Stimulated activated CD4-positive, alpha-beta T cell treated with anti-CD3 and anti-CD28 coated beads, Interleukin-4, amount 100 ng/mL, for 48 hours (primary cell): Measurements from ENCODE around the gene BNC2.
"Not testable (repeated sequence)": the region's sequence is repeated elsewhere in the genome, so short reads cannot be mapped to it uniquely, and the experiment has no call there.

Source experiments
- DNase-seq, 2 donors: peaks; one replicate each; pipeline ENCODE4 v3.0.0-alpha.2; 2020; ENCODE audit warnings: low read depth in 2 of 2

The BNC2 gene

DNA sequence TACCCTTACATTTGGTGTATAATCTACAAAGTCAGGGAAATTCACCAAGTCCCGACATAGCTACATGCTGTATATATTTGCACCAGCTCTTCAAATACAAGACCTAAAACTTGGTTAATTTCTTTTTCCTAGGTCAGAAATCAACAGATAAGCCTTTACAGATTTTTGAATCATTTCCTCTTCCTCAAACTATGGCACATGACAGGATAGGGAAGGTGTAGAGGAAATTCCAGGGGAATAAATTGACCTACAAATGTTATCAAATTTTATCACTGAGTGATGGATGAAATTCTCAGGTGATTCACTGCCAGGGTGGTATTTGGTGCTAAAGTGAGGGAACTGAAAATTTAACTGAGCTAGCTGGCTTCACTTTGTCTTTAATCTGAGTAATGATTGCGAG lies 360.0 kb downstream of the BNC2 start:
- DNase-seq, result no peak

DNA sequence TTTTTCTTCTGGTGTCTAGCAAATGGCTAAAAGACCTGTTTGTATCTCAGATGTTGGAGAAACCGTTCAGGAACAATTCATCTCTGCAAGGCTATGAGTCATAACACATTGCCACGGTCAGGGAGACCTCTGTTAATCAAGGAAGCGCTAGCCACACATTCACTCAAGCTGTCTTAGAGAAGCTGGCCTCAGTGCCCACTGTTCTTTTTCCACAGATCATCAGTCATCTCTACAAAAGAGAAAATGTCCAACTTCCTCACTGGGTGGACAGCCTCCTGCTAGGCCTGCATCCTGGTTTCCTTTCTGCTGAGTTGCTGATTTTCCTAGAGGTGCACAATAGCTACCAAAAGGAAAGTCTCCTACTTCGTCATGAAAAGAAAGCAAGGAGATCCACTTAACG lies 360.5 kb downstream of the BNC2 start:
- DNase-seq, result no peak

DNA sequence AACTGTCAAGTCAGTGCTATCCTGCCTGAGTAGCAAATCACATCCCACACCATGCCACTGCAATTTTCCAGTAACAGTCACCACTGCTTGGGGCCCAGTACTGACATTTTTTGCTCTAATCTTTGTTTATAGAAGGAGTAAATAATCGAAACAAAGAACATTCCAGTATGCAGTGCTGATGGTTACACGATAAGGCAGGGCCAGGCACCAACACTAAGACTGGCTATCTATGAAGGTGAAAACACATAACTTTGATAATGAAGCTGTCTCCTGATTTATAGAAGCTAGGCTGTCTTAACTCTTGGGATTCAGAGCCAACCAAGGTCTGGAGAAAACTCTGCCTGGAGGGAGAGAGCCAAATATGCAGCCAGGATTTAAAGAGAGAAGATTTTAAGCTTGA lies 365.3 kb downstream of the BNC2 start:
- no peak for DNase-seq

DNA sequence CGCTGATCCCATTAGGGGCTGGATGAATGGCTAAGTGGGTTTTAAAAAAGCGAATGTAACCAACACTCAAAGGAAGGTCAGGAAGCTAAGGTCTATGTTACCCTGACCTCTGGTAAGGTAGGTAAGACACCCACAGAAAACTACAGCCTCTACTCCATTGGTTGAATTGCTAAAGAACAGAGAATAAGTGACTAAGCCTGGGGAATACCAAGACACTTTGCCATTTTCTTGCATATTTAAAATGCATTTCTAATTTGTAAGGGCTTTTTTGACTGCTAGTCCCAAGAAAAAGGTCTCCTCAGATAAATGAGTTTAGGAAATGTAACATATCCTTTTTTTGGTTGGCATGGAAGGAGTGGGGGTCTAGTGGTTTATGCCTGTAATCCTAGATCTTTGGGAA lies 368.7 kb downstream of the BNC2 start:
- no peak for DNase-seq

DNA sequence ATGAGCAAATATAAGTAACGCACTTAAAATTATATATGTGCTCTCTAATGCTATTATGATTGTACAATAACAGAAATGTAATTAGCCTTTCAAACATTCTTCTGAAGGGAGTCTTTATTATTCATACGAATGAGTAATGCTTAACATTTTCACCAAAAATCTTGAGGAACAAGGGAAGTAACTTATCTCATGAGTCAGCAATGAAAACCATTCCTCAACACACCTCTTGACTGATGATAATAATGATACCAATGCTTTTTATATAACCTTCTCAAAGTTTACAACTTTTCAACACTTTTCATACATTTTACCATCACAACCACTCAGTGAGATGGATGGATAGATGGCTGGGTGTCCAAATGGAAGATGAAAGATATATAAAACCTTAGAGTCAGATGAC lies 369.3 kb downstream of the BNC2 start:
- no peak for DNase-seq

DNA sequence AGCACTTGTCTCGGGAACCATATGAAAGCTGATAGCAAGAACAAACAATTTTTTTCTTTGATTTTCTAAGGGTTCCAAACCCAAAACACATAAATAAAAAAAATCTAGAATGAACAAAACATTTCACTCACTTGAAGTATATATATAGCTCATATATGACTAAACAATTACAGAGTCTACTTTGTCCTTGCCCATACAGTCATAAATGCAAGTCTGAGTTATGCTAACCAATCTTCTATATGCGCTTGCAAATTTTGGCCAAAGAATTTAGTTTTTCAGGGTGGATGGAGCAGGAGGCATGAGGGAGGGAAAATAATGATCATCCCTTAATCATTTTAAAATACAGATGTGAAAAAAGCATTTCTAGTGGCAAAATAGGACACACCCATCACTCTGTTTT lies 370.1 kb downstream of the BNC2 start:
- DNase-seq, result no peak

DNA sequence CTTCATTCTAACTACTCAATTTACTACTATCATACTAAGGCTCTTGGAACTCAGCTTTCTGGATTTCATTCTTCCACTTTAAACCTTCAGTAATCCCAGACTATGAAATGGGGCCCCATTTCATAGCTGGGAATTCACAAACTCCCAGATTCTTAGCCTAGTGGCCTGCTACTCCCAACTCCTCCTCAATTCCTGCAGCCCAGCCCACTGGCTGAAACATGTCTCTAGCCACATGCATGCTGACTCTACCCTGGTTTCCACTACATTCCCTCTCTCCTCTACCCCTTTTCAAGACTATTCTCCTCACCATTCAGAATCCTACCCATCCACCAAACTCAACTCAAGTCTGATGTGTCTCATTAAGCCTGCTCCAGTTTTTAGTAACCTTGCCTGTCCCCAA lies 370.6 kb downstream of the BNC2 start:
- no peak for DNase-seq

DNA sequence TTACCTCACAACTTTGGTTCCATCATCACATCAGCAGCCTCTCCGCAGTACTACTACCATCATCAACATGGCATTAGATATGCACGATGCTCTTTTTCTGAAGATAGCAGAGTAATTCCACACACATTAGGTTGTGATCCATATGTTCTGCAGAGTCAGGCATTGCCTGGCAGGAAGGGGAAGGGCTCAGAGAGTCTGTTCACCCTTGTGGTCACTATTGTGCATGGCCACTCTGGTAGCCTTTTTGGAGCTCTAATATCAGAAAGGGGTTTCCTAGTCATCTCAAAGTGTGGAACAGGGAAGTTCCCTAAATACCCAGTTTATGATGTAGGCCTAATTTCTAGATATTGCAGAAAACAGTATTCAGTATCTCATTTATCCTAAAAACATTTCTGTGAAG lies 373.6 kb downstream of the BNC2 start:
- no peak for DNase-seq

DNA sequence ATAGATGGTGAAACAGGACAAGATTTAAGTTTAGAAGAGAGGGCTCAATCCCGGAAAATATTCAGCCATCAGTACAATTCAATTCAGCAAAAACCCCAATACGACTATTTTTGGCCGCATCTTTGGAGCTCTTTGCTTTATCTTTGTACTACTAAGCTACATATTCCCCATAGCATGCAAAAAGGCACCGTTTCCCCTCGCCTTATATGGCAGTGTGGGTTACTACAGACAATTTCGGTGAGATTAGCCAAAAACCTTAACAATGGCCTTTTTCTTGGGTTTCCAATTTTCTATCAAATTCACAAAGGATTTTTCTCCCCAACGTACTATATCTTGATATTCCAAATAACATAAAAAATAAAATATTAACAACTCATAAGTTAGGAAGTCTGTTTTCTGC lies 382.6 kb downstream of the BNC2 start:
- DNase-seq, result no peak

DNA sequence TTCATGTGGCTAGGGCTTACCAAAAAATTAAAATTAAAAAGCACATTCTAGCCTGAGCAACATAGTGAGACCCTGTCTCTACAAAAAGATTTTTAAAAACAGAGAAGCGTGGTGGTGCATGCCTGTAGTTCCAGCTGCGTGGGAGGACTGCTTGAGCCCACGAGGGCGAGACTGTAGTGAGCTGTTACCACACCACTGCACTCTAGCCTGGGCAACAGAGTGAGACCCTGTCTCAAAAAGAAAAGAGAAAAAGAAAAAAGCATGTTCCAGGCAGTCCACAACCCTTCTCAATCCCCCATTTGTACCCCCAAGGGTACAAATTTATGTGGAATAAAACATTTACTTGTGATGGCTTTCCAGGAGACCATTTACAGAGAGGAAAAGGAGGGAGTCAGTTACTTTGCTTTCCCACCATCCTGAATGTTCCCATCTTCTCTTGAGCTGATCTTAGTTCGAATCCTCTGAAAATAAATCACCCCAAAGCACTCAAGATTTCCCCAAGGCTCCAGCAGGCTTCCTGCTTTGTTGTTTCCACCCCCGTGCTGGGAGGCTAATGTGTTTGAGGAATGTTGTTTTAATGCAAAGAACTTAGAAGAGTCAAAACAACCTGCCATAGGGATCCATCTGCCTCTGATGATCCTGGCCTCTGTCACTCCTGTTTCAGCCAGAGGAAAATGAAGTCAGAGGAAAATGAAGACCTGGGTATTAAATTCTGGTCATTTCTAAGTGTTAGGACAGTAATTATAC lies 384.7 kb downstream of the BNC2 start:
- DNase-seq, result no peak

DNA sequence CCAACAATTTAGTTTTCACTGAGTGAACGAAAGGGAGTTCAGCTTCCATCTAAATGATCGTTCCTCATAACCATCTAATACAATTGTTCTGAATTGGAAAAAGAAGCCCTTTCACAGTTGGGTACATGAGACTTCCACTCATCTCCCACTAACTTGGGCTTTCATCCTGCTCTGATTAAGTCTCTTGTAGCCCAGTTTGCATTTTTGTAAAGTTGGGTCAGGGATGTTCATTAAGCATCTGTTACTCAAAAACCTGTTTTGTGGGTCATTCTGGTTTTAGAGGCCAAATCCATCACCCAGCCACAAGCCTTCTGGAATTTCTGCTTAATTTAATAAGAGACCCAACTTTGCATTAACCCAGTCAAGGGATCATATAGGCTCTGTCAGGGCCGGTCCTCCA lies 385.3 kb downstream of the BNC2 start:
- no peak for DNase-seq

DNA sequence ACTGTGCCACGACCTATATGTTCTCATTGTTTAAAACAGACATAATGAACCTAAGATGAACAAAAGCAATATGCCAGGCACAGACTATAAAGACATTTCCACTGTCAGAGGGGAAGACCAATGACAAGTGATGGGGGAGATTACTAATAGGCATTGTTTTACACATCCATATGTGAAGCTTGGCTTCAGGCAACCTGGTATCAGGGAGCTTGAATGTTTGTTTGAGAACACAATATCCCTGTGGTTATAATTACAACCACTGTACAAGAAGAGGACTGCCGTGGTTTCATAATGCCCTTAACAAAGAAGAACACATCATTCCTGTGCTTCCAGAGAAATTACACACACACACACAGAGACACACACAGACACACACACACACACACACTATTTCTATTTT lies 385.7 kb downstream of the BNC2 start:
- DNase-seq, result no peak

DNA sequence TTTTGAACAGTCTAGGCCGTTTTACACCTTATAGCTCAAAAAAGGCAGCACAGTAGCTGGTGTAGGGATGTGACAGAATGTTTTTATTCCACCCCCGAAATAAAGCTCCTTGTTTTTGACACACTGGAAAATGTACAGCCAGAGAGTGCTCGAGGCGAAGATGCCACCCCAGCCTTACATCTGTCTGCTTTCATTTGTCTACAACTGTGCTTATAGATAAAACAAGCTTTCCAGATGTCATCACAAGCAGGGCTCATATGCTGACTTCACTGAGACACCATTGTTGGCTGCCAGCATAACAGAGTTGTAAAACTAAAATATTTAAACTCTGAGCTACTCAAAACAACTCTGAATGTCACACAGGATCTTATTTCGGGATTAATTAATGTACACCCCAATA lies 386.3 kb downstream of the BNC2 start:
- DNase-seq, result no peak

DNA sequence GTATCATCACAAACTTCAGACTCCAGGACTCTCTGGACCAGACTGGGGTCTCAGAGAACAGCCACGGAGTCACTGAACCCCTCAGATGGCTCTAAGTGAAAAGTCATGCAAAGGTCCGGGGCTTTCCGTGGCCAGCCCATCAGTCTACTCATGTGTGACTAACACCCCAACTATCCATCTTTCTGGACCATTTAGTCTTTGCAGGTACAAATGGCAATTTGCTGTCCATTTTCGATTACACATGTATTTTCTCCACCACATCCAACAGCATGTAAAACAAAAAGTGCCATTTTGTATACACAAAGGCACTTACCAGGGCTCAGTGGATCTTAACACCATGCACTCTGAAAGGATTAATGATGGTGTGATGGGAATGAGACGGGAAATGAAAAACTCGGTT lies 387.7 kb downstream of the BNC2 start:
- DNase-seq, result no peak

DNA sequence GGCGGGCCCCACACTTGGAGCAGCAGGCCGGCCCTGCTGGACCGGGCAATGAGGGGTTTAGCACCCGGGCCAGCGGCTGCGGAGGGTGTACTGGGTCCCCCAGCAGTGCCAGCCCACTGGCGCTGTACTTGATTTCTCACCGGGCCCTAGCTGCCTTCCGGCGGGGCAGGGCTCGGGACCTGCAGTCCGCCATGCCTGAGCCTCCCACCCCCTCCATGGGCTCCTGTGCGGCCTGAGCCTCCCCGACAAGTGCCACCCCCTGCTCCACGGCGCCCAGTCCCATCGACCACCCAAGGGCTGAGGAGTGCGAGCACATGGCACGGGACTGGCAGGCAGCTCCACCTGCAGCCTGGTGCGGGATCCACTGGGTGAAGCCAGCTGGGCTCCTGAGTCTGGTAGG lies 389.9 kb downstream of the BNC2 start:
- not testable (repeated sequence) for DNase-seq

DNA sequence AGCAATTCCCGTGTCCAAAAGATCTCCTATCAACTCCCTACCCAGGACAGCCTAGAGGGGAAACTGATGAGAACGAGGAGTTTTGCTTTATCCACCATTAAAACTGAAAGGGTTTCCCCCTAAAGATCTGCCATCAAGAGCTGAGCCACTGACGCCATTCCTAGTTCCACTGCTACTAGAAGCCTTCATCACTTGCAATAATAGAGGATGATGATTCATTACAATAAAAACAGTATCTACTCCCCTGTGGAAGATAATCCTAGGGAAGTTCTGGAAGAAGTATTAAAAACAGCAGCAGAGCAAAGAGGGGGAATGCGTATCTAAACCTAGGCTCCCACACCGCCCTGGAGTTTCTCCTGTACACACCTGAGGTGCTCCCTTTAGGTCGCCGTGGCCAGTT lies 394.5 kb downstream of the BNC2 start:
- no peak for DNase-seq

DNA sequence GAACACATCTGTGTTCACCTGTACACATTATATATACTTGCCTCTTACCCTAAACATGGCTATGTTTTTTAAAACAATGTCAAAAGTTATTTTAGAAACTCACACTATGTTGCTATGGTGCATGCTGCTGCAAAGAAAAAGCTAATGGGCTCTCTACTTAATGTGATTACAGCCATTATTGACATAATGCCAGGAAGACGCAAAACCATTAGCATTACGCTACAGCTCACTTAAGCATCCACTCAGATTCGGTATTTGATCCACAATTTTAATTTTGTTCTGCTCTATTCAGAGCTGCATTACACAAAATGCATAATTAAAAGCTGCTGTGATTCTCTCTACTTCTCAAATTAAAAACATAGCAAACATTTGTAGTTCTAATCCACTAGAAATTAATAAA lies 395.2 kb downstream of the BNC2 start:
- DNase-seq, result no peak

DNA sequence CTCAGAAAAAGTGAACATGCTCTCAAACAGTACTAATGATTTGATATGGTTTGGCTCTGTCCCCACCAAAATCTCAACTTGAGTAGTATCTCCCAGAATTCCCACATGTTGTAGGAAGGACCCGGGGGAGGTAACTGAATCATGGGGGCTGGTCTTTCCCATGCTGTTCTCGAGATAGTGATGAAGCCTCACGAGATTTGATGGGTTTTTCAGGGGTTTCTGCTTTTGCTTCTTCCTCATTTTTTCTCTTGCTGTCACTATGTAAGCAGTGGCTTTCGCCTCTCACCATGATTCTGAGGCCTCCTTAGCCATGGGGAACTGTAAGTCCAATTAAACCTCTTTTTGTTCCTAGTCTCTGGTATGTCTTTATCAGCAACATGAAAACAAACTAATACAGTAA lies 401.3 kb downstream of the BNC2 start:
- no peak for DNase-seq

DNA sequence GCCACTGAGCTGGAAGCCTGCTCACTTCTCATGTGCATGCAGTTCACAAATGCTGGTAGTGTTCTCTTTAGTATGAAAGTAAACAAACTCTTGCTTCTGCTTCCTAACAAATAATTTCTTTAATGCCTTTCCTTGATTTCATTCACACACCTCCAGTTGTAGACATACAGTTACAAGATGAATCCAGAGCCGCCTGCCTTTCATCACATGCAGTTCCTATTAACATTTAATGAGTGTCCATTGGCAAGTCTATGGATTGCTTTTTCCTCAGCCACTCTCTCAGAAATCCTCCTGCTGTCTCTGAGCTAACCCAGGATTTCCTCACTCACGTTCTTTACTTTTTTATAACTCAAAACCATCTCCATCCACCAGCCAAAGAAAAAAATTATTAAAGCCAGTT lies 408.6 kb downstream of the BNC2 start:
- no peak for DNase-seq

DNA sequence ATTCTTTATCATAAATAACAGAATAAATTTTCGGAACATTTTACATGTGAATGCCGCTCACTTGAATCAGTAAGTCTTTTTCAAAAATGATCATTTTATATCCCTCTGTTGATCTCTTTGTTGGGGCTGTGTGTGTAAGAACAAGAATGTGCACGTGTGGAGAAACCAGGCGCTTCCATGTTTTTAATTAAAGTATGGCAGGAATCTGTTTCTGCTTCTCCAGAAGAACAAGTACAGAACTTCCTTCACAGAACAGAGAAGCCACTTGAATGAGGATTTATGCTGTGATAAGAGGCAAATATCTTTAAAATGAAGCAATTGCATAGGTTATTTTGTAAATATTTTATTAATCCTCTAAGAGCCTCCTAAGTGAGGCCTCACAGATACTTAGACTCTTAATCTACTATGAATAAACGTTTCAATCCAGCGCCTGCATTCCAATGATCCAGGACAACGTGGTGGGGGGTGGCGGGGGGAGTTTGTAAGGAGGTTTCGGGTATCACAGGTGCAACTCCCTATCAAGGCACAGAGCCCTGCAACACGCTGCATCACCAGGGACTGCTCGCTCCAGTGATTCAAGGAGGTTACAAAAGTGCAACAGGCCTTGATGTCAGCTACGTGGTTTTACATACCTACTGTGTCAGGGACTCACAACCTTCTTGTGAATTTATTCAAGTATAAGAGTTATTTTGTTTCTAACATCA lies 409.2 kb downstream of the BNC2 start:
- DNase-seq, result no peak

DNA sequence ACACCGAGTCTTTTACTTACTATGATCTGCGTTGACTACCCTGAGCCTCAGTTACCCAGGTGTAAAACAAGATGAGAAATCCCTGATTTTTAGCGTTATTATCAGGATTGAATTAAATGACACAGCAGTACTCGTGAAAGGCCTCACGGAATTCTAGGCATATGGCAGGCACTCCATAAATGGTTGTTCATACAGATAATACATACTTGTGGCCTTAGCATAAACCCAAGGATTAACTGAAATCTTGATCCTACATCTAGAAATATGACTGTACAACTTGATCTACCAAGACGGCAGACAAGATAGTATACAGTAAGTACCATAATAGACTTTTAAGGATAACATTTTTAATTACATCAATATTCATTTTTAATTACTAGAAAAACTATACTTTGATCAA lies 409.8 kb downstream of the BNC2 start:
- DNase-seq, result no peak

DNA sequence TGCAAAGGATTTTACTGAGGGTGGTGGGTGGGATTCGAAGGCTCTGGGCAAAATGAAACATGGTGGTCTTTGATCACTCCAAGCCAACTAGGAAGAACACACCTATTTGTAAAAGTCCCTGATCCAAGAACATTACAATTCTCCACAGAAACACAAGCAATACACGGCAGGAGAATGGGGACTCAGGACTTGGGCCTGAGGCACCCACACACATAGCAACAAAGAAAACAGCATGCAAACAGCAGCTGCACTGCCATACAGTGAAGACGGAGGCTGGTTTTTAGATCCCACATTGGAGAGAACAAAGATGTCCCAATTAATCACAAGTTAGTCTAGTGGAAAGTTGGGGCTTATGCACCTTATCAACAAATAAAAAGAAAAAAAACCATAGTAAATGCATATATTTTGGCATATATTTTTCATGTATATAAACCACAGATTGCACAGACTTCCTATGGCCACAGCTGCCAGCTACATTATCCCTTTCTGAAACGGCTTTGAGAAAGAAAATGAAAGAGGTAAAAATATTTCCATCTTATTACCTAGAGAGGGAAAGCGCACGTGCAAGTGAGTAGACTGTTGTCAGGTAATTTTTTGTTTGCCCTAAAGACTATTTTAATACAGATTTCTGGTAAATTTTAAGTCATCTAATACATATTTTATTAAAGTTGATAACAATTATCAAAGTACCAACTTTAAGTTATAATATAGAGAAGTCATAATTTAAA lies 410.9 kb downstream of the BNC2 start:
- no peak for DNase-seq
